DMS114 treated with DMSO at 0.1 percent for 48 hours (cell line): ENCODE results near the gene TCF7L1.
A peak's percentile ranks its signal among the peaks of the same experiment; 100 is the strongest.
"Not testable (repeated sequence)": the region's sequence is repeated elsewhere in the genome, so short reads cannot be mapped to it uniquely, and the experiment has no call there.

Experiments used
- DNase-seq: peaks from one replicate; lab custom pipeline; 2025; ENCODE audit not compliant: unreplicated experiment; lab: John Stamatoyannopoulos, UW

The TCF7L1 gene

GRCh38 chr2:85319796-85320195 is 186.6 kb downstream of the TCF7L1 start:
- DNase-seq, result no peak

GRCh38 chr2:85323351-85323987 is 190.3 kb downstream of the TCF7L1 start:
- no peak for DNase-seq

GRCh38 chr2:85323988-85324367 is 190.8 kb downstream of the TCF7L1 start:
- DNase-seq, result not testable (repeated sequence)

GRCh38 chr2:85324639-85325465 is 191.7 kb downstream of the TCF7L1 start:
- DNase-seq, result no peak

- DNase-seq, result no peak
These were observed 192.2 kb downstream of the TCF7L1 start for GRCh38 chr2:85325466-85325811.

- no peak for DNase-seq
These were observed 193.4 kb downstream of the TCF7L1 start for GRCh38 chr2:85326406-85327159.

GRCh38 chr2:85327160-85327821 is 194.1 kb downstream of the TCF7L1 start:
- DNase-seq, result no peak

GRCh38 chr2:85327822-85328617 is 194.8 kb downstream of the TCF7L1 start, which contains the start of gene TGOLN2:
TSS of gene TGOLN2 (minus strand) at chr2:85327989. CDS start at chr2:85327962, 27 bp downstream.
- DNase-seq, result peak; percentile 90

- no peak for DNase-seq
These were observed 196.0 kb downstream of the TCF7L1 start for GRCh38 chr2:85329181-85329651.

GRCh38 chr2:85329701-85330100 is 196.5 kb downstream of the TCF7L1 start:
- not testable (repeated sequence) for DNase-seq

- no peak for DNase-seq
These were observed 197.8 kb downstream of the TCF7L1 start for GRCh38 chr2:85330839-85331636.

- DNase-seq, result not testable (repeated sequence)
These were observed 200.7 kb downstream of the TCF7L1 start for GRCh38 chr2:85333877-85334276.

GRCh38 chr2:85334928-85335327 is 201.7 kb downstream of the TCF7L1 start:
- no peak for DNase-seq

- DNase-seq, result no peak
These were observed 207.1 kb downstream of the TCF7L1 start for GRCh38 chr2:85340034-85340892.

GRCh38 chr2:85341269-85342029 is 208.3 kb downstream of the TCF7L1 start:
- no peak for DNase-seq

- no peak for DNase-seq
These were observed 209.0 kb downstream of the TCF7L1 start for GRCh38 chr2:85342156-85342555.

GRCh38 chr2:85343207-85343895 is 210.2 kb downstream of the TCF7L1 start:
- not testable (repeated sequence) for DNase-seq
